Hepatocyte (in vitro differentiated cells): ENCODE measurements around the gene AMER1. TPM values are rescaled to one million over a fixed set of nuclear protein-coding genes. Genes with fewer than 3 reads are reported as not detected.

Experiments used
- DNase-seq: peaks from one replicate; pipeline ENCODE4 v3.0.0-alpha.2; 2016; ENCODE audit warnings: low spot score
- H2AFZ ChIP-seq: fragments of 200-600 bp; sonication (generic); 2 replicates; pipeline ENCODE4 v1.6.0; 2016; ENCODE audit warnings: antibody characterized with exemption, mild to moderate bottlenecking
- H3K27ac ChIP-seq: fragments of 200-600 bp; sonication (generic); 2 replicates; pipeline ENCODE4 v1.5.1; 2016; ENCODE audit warnings: mild to moderate bottlenecking
- H3K27me3 ChIP-seq: fragments of 200-600 bp; sonication (generic); 2 replicates; pipeline ENCODE4 v1.6.1; 2016
- H3K36me3 ChIP-seq: fragments of 200-600 bp; sonication (generic); replicated peaks from 2 replicates; pipeline ENCODE4 v1.5.1; 2016; ENCODE audit warnings: low read depth; ENCODE audit not compliant: insufficient read depth
- H3K4me1 ChIP-seq: fragments of 200-600 bp; sonication (generic); 2 replicates; pipeline ENCODE4 v1.5.1; 2016; ENCODE audit warnings: mild to moderate bottlenecking, moderate library complexity; ENCODE audit not compliant: insufficient read depth
- H3K4me2 ChIP-seq: fragments of 200-600 bp; sonication (generic); 2 replicates; pipeline ENCODE4 v1.6.0; 2016
- H3K4me3 ChIP-seq: fragments of 200-600 bp; sonication (generic); 2 replicates; pipeline ENCODE4 v1.5.1; 2016; ENCODE audit warnings: mild to moderate bottlenecking
- H3K79me2 ChIP-seq: fragments of 200-600 bp; sonication (generic); 2 replicates; pipeline ENCODE4 v1.6.0; 2017; ENCODE audit warnings: mild to moderate bottlenecking
- H3K9me2 ChIP-seq: fragments of 200-600 bp; sonication (generic); replicated peaks from 2 replicates; pipeline ENCODE4 v1.6.0; 2017; ENCODE audit warnings: mild to moderate bottlenecking; ENCODE audit not compliant: insufficient read depth
- H3K9me3 ChIP-seq: fragments of 200-600 bp; sonication (generic); 2 replicates; pipeline ENCODE4 v1.5.1; 2016; ENCODE audit warnings: low read depth, mild to moderate bottlenecking
- H4K20me1 ChIP-seq: fragments of 200-600 bp; sonication (generic); 2 replicates; pipeline ENCODE4 v1.6.0; 2016; ENCODE audit warnings: mild to moderate bottlenecking; ENCODE audit not compliant: insufficient read depth, poor library complexity, severe bottlenecking
- EZH2 ChIP-seq: fragments of 200-600 bp; sonication (generic); IDR thresholded peaks from 2 replicates; pipeline ENCODE4 v1.6.1; 2016; ENCODE audit warnings: antibody characterized with exemption, mild to moderate bottlenecking, borderline replicate concordance
- EZH2phosphoT487 ChIP-seq: fragments of 200-600 bp; sonication (generic); IDR thresholded peaks from one replicate; pipeline ENCODE4 v1.6.1; 2018; ENCODE audit warnings: antibody characterized with exemption, mild to moderate bottlenecking, low read depth, moderate library complexity; ENCODE audit not compliant: unreplicated experiment, severe bottlenecking
- WGBS: methylation state at CpG from one replicate; pipeline ENCODE4 v1.1.6; 2016; ENCODE audit warnings: low lambda C conversion rate; ENCODE audit errors: missing lambda C conversion rate; 5-methylcytosine and 5-hydroxymethylcytosine counted together
- polyA plus RNA-seq: library from polyadenylated mRNA; unstranded; fragments of >200 nt; fragmentation: Nextera tagmentation; extraction: Ambion mirVana; gene quantifications from 2 replicates; pipeline ENCODE4 v1.2.1, GENCODE V29; 2016
- total RNA-seq: library from RNA; depleted of rRNA; stranded (reverse); fragments of >200 nt; gene quantifications from 2 replicates; pipeline ENCODE4 v1.2.3, GENCODE V29; 2014
- TF ChIP-seq, protein P1 (sequence below): fragments of 200-600 bp; sonication (generic); IDR thresholded peaks from 2 replicates; pipeline ENCODE4 v1.5.1; 2016; ENCODE audit warnings: antibody characterized with exemption, mild to moderate bottlenecking; ENCODE audit not compliant: poor library complexity

The AMER1 gene
- total and polyA plus RNA-seq, 2 experiments from 2014 or later, result 0.18 to 6.3 TPM

DNA sequence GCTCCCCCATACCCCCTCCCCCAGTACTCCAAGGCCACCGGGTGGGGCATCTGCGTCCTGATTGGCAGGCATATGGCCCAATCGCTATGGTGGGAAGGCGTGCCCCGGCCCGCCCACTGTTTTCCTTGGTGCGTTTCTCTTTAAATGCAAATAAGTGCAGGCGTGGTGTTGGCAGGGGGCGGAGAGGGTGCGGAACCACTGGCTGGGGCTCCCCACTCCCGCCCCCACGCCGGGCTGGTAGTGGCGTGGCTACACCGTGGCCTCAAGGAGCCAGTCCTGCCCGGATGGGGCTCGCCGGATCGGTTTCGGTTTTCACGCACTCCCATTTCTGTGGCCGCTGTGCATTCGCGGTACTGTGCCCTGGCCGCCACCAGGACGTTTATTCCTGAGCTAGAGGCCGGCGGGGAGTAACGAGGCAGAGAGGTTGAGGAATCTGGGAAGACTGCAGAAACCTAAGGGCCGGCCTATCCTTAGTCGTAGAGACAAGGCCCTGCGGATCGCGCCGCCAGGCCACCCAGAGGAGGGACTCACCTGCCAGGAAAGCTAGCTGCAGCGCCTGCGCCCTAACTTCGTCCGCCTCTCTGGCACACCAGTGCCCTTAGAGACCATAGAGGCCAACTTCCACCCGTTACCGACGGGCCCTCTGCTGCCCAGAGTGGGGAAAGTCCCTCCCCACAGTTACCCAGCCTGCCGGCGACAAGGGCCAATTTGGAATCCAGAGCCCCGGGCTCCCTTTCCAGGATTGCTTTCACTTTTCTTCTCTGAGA is 410 bp upstream of the AMER1 start:
- Histone ChIP-seq H3K27me3 (no peaks in the 10 kb centered on the region), H3K4me1 (peaks cover 10% of the 10 kb centered on the region), H3K9me2 (no peaks in the 10 kb centered on the region), H3K4me2 (peak overlapping the region; percentile 89), H3K79me2 (peaks cover 5% of the 10 kb centered on the region), H4K20me1 (no peaks in the 10 kb centered on the region), H3K36me3 (no peaks in the 10 kb centered on the region), H3K27ac (peak overlapping the region; percentile 98), H3K4me3 (peak overlapping the region; percentile 61), H3K9me3 (no peaks in the 10 kb centered on the region), H2AFZ (peak overlapping the region; percentile 87)
- DNase-seq, result peak; percentile 92
- TF ChIP-seq EZH2phosphoT487 (no peak), EZH2 (no peak)
- TF ChIP-seq, protein P1, sequence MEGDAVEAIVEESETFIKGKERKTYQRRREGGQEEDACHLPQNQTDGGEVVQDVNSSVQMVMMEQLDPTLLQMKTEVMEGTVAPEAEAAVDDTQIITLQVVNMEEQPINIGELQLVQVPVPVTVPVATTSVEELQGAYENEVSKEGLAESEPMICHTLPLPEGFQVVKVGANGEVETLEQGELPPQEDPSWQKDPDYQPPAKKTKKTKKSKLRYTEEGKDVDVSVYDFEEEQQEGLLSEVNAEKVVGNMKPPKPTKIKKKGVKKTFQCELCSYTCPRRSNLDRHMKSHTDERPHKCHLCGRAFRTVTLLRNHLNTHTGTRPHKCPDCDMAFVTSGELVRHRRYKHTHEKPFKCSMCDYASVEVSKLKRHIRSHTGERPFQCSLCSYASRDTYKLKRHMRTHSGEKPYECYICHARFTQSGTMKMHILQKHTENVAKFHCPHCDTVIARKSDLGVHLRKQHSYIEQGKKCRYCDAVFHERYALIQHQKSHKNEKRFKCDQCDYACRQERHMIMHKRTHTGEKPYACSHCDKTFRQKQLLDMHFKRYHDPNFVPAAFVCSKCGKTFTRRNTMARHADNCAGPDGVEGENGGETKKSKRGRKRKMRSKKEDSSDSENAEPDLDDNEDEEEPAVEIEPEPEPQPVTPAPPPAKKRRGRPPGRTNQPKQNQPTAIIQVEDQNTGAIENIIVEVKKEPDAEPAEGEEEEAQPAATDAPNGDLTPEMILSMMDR, result peak; percentile 26
- 41% methylated on average over 33 of the region's 45 CpGs for WGBS

DNA sequence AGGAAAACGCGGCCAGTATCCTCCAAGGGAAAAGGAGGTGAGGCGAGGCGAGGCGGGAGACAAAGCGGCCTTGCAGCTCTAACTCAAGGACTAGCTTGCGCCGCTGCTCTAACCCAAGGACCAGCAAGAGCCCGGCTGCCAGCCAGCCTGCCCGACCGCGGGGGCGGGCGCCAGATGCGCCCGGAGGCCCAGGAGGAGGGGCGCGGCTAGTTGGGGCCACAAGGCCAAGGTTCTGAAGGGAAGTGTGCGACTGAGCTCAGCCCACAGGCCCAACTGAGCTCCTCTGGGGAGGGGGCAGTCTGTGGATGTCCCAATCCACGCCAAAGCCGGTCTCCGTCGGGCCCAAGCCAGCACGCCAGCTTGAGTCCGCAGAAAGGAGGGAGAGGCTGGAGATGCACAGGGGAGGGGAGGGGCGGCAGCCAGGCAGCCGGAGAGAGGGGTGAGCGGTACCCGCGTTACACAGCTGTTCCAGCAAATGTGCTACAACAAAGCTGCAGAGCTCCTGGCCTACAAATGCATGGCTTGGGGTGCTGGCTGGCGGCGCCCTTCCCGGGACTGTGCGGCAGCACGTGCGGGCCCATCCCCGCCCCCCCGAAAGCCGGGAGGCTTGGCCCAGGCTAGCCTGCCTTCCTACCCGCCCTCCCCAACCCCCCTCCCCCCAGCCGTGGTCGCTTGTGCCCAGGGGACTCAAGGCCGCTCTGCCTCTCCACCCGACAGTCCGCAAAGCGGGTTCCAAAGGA is 637 bp downstream of the AMER1 start:
- peak overlapping the region; percentile 45 for H2AFZ ChIP-seq

DNA sequence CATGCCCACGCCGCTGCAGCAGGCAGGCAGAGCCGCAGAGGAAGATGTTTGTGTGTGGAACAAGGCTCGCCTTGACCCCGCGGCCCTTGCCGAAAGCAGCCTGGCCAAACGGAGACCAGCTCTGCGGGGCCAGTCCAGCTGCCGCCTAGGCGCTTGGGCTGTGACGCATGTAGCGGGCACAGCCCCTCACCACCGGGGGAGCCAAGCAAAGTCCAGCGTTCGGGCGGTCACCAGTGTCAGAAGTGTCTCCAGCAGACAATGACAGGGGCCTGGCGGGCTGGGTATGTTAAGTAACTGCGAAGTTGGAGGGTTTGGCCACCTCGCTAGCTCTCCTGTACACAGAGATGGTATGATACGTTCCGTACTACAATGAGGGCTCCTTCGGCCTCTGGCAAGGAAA is 1.3 kb downstream of the AMER1 start:
- Histone ChIP-seq H3K27me3 (no peaks in the 10 kb centered on the region), H3K4me1 (peaks cover 10% of the 10 kb centered on the region), H3K9me2 (no peaks in the 10 kb centered on the region), H3K36me3 (no peaks in the 10 kb centered on the region), H3K9me3 (no peaks in the 10 kb centered on the region), H2AFZ (peak overlapping the region; percentile 45), H3K4me2 (peak overlapping the region; percentile 89), H3K4me3 (peak overlapping the region; percentile 61), H4K20me1 (no peaks in the 10 kb centered on the region), H3K27ac (peak overlapping the region; percentile 98), H3K79me2 (peaks cover 9% of the 10 kb centered on the region)
- 56% methylated on average over 23 of the region's 23 CpGs for WGBS
- TF ChIP-seq, protein P1, result no peak
- no peak for TF ChIP-seq EZH2phosphoT487
- peak; percentile 31 for DNase-seq

More for the DNA sequence above, 637 bp downstream of the AMER1 start:
- H3K9me3 ChIP-seq, result no peaks in the 10 kb centered on the region
- H3K27ac ChIP-seq, result peak overlapping the region; percentile 98
- TF ChIP-seq EZH2phosphoT487 (no peak), EZH2 (no peak)
- TF ChIP-seq, protein P1, result no peak
- no peaks in the 10 kb centered on the region for H4K20me1 ChIP-seq
- peak overlapping the region; percentile 89 for H3K4me2 ChIP-seq
- 34% methylated on average over 30 of the region's 46 CpGs for WGBS
- DNase-seq, result peak; percentile 44
- peaks cover 9% of the 10 kb centered on the region for H3K79me2 ChIP-seq
- H3K4me3 ChIP-seq, result peak overlapping the region; percentile 61
- H3K27me3 ChIP-seq, result no peaks in the 10 kb centered on the region
- H3K4me1 ChIP-seq, result peaks cover 10% of the 10 kb centered on the region
- no peaks in the 10 kb centered on the region for H3K36me3 ChIP-seq
- no peaks in the 10 kb centered on the region for H3K9me2 ChIP-seq
